RWPE2 (cell line): ENCODE results near the gene RGL4.
"Not testable (repeated sequence)": the region's sequence is repeated elsewhere in the genome, so short reads cannot be mapped to it uniquely, and the experiment has no call there.

Source experiments
- ATAC-seq: fragments of 200-7000 bp; cut with Tn5 transposase; 3 replicates; pipeline ENCODE4 v1.9.1; 2021; ENCODE audit warnings: low read depth
- DNase-seq: peaks from one replicate; pipeline ENCODE4 v3.0.0-alpha.2; 2020; ENCODE audit warnings: low spot score
- H3K27ac ChIP-seq: fragments of 450-650 bp; 2 replicates; pipeline ENCODE4 v1.5.1; 2017; ENCODE audit warnings: mild to moderate bottlenecking; ENCODE audit not compliant: poor library complexity, severe bottlenecking
- H3K27me3 ChIP-seq: fragments of 250-450 bp; sonication (Bioruptor Pico); 2 replicates; pipeline ENCODE4 v1.5.1; 2021; ENCODE audit warnings: mild to moderate bottlenecking, moderate library complexity; ENCODE audit not compliant: insufficient read depth, poor library complexity, severe bottlenecking
- H3K36me3 ChIP-seq: fragments of 250-450 bp; sonication (Bioruptor Pico); 2 replicates; pipeline ENCODE4 v1.5.1; 2020; ENCODE audit warnings: low read depth, mild to moderate bottlenecking, moderate library complexity
- H3K4me1 ChIP-seq: fragments of 250-450 bp; sonication (Bioruptor Pico); 2 replicates; pipeline ENCODE4 v1.5.1; 2021; ENCODE audit warnings: mild to moderate bottlenecking, moderate library complexity; ENCODE audit not compliant: insufficient read depth, poor library complexity, severe bottlenecking
- H3K4me3 ChIP-seq: fragments of 250-450 bp; sonication (Bioruptor Pico); 2 replicates; pipeline ENCODE4 v1.5.1; 2021; ENCODE audit warnings: mild to moderate bottlenecking, moderate library complexity; ENCODE audit not compliant: severe bottlenecking
- H3K9me3 ChIP-seq: fragments of 250-450 bp; sonication (Bioruptor Pico); 2 replicates; pipeline ENCODE4 v1.5.1; 2021; ENCODE audit warnings: mild to moderate bottlenecking, moderate library complexity; ENCODE audit not compliant: severe bottlenecking
- CTCF ChIP-seq: fragments of 450-650 bp; IDR thresholded peaks from one replicate; pipeline ENCODE4 v1.5.1; 2017; ENCODE audit warnings: mild to moderate bottlenecking, moderate library complexity; ENCODE audit not compliant: poor library complexity, severe bottlenecking

Gene RGL4

DNA sequence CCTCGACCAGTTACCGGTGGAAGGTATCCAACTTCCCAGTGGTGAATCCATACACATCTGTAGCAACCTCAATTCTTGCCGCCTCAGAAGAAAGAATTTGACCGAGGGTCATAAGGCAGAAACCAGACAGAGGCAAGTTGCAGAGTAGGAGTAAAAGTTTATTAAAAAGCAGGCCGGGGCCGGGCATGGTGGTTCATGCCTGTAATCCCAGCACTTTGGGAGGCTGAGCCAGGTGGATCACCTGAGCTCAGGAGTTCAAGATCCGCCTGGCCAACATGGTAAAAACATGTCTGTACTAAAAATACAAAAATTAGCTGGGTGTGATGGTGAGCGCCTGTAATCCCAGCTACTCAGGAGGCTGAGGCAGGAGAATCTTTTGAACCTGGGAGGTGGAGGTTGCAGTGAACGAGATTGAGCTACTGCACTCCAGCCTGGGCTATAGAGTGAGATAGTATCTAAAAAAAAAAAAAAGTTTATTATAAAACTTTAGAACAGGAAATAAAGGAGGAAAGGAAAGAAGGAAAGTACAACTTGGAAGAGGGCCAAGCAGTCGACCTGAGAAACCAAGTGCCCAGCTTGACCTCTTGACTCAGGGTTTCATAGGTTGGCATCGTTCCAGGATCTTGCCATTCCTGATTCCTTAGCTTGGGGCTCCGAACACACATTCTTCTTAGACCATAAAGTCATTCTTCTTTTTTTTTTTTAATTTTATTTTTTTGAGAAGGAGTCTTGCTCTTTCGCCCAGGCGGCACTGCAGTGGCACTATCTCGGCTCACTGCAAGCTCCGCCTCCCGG, 27.8 kb downstream of the RGL4 start:
- no peak overlapping the region for H3K27ac ChIP-seq
- ATAC-seq, result no peak
- no peak for DNase-seq
- no peak for TF ChIP-seq CTCF
- no peaks in the 10 kb centered on the region for H3K4me1 ChIP-seq
- H3K9me3 ChIP-seq, result no peaks in the 10 kb centered on the region
- peaks cover 12% of the 10 kb centered on the region for H3K36me3 ChIP-seq
- H3K27me3 ChIP-seq, result no peaks in the 10 kb centered on the region
- no peak overlapping the region for H3K4me3 ChIP-seq

DNA sequence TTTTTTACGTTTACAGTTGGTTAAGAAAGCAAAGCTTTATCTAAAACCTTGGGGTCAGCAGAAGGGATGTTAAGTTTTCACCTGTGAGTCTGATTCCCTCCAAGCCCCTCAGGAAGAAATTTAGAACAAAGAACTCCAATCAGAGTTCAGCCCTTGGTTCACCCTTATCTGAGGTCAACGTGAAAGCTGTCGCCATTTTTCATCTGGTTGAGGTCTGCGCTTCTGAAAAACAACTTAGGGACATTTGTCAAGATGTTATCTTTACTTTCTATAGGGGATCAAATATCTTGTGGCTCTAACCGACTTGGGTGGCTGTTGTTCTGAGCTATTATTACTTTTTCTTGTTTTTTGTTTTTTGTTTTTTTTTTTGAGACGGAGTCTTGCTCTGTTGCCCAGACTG, 30.0 kb downstream of the RGL4 start:
- Histone ChIP-seq H3K27ac (no peak overlapping the region), H3K4me1 (no peaks in the 10 kb centered on the region), H3K9me3 (no peaks in the 10 kb centered on the region), H3K4me3 (no peak overlapping the region), H3K27me3 (no peaks in the 10 kb centered on the region), H3K36me3 (no peaks in the 10 kb centered on the region)
- DNase-seq (no peak), ATAC-seq (no peak)
- no peak for TF ChIP-seq CTCF

DNA sequence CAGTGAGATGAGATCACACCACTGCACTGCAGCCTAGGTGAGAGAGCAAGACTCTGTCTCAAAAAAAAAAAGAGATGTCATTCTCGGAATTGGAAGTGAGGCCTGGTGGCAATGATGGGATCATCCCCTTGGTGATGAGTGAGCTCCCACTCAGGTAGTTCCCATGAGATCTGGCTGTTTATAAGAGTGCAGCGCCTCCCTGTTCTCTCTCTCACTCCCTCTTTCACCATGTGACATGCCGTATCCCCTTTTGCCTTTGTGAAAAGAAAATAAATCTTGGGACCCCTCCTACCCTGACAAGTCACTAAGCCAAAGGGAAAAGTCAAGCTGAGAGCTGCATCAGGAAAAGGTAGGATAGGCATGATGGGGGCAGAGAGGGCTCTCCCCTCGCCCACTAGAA, 31.3 kb downstream of the RGL4 start:
- Histone ChIP-seq H3K27ac (no peak overlapping the region), H3K36me3 (no peaks in the 10 kb centered on the region), H3K9me3 (no peaks in the 10 kb centered on the region), H3K4me1 (no peaks in the 10 kb centered on the region), H3K4me3 (no peak overlapping the region), H3K27me3 (no peaks in the 10 kb centered on the region)
- ATAC-seq, result no peak
- peak; percentile 2 for DNase-seq
- TF ChIP-seq CTCF, result no peak

DNA sequence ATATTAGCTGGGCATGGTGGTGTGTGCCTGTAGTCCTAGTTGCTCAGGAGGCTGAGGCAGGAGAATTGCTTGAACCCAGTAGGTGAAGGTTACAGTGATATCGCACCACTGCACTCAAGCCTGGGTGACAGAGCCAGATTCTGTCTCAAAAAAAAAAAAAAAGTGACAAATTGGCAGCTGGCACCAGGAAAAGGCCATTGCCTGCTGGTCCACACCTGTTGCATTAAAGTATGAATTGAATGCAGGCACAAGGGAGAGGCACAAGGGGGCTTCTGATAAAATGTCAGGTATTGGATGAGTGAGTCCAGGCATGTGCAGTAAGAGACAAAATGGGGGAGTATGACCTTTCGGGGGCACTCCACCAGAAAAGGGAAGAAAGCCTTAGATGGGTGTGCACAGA, 31.9 kb downstream of the RGL4 start:
- DNase-seq (peak; percentile 15), ATAC-seq (no peak)
- no peaks in the 10 kb centered on the region for H3K36me3 ChIP-seq
- no peak overlapping the region for H3K4me3 ChIP-seq
- no peaks in the 10 kb centered on the region for H3K27me3 ChIP-seq
- H3K27ac ChIP-seq, result no peak overlapping the region
- no peaks in the 10 kb centered on the region for H3K9me3 ChIP-seq
- TF ChIP-seq CTCF, result no peak
- H3K4me1 ChIP-seq, result no peaks in the 10 kb centered on the region

- not testable (repeated sequence) for H3K27ac ChIP-seq, ATAC-seq
Observed at GRCh38 chr22:23728108-23728507, 37.3 kb downstream of the RGL4 start.

More at GRCh38 chr22:23728108-23728507, 37.3 kb downstream of the RGL4 start:
- not testable (repeated sequence) for H3K4me1 ChIP-seq, H3K4me3 ChIP-seq, H3K9me3 ChIP-seq, H3K27me3 ChIP-seq, DNase-seq, H3K36me3 ChIP-seq
